Left ventricle myocardium inferior (tissue), 1 donor: ENCODE results near the gene RAB39A. TPM values are rescaled to one million over a fixed set of nuclear protein-coding genes. Genes with fewer than 3 reads are reported as not detected.
"Not testable (repeated sequence)": the region's sequence is repeated elsewhere in the genome, so short reads cannot be mapped to it uniquely, and the experiment has no call there.

Experiments
- DNase-seq: peaks from one replicate; pipeline ENCODE4 v3.0.0-alpha.2; 2020
- H3K27ac ChIP-seq: fragments of 200-600 bp; replicated peaks from 2 replicates; pipeline ENCODE4 v1.8.0; 2021
- H3K27me3 ChIP-seq: fragments of 200-600 bp; 2 replicates; pipeline ENCODE4 v1.8.0; 2021; ENCODE audit warnings: low read depth
- H3K36me3 ChIP-seq: fragments of 200-600 bp; 2 replicates; pipeline ENCODE4 v1.8.0; 2021
- H3K4me1 ChIP-seq: fragments of 200-600 bp; 2 replicates; pipeline ENCODE4 v1.8.0; 2021
- H3K4me3 ChIP-seq: fragments of 200-600 bp; 2 replicates; pipeline ENCODE4 v1.8.0; 2021; ENCODE audit warnings: mild to moderate bottlenecking, moderate library complexity
- H3K9me3 ChIP-seq: fragments of 200-600 bp; replicated peaks from 2 replicates; pipeline ENCODE4 v1.8.0; 2021
- intact Hi-C: fragments of 100-400 bp; cut with micrococcal nuclease; formaldehyde crosslinking; loops from one replicate; pipeline ENCODE4 v1.11.0; 2022
- long read RNA-seq: library from polyadenylated mRNA; unstranded; transcript quantifications from one replicate; pipeline ENCODE4 v2.0.0, GENCODE V29; 2021
- total RNA-seq: library from RNA; stranded (reverse); fragmentation: NEBNext Ultra II Directional; extraction: Animal tissue kit (Norgen Biotek cat#: 25700); gene quantifications from one replicate; pipeline ENCODE4 v1.2.1, GENCODE V29; 2021
- TF ChIP-seq, protein P1 (sequence below): fragments of 200-600 bp; IDR thresholded peaks from 2 replicates; pipeline ENCODE4 v1.8.0; 2021; ENCODE audit warnings: antibody characterized with exemption, mild to moderate bottlenecking, borderline replicate concordance
- donor health status: DM: no; HTN: yes; CAD: no; lungs with severe emphysema.

The RAB39A gene, protein sequence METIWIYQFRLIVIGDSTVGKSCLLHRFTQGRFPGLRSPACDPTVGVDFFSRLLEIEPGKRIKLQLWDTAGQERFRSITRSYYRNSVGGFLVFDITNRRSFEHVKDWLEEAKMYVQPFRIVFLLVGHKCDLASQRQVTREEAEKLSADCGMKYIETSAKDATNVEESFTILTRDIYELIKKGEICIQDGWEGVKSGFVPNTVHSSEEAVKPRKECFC
- total RNA-seq: 0.52 TPM
- long read RNA-seq: 0 reads

DNA sequence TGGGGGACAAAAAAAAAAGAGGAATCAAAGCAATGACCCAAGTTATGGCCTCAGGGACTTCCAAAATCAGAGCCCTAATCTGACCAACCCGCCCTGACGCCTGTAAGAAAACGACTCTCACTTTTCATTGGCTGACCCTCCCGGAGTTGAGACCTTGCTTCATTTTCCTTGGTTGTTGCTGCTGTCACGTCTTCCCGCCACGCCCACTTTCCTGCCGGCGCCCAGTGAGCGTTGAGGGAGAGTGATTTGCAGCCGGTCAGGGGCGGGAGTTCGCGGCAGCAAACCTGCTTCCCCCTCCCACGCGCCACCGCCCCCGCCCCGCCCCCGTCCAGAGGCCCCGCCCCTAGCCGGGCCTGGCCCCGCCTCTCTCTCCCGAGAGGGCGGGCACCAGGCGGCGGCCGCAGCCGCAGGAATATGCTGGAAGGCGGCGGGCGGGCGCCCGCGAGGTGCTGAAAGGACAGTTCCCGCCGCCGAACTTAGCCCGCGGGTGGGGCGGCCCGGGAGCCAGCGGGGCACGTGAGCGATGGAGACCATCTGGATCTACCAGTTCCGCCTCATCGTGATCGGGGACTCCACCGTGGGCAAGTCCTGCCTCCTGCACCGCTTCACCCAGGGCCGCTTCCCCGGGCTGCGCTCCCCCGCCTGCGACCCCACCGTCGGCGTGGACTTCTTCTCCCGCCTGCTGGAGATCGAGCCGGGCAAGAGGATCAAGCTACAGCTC is at the start of gene RAB39A:
TSS of gene RAB39A (plus strand) at position 403 of the 721 bp plus-strand sequence. CDS start at position 524, 121 bp downstream.
- TF ChIP-seq, protein P1, sequence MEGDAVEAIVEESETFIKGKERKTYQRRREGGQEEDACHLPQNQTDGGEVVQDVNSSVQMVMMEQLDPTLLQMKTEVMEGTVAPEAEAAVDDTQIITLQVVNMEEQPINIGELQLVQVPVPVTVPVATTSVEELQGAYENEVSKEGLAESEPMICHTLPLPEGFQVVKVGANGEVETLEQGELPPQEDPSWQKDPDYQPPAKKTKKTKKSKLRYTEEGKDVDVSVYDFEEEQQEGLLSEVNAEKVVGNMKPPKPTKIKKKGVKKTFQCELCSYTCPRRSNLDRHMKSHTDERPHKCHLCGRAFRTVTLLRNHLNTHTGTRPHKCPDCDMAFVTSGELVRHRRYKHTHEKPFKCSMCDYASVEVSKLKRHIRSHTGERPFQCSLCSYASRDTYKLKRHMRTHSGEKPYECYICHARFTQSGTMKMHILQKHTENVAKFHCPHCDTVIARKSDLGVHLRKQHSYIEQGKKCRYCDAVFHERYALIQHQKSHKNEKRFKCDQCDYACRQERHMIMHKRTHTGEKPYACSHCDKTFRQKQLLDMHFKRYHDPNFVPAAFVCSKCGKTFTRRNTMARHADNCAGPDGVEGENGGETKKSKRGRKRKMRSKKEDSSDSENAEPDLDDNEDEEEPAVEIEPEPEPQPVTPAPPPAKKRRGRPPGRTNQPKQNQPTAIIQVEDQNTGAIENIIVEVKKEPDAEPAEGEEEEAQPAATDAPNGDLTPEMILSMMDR: no peak
- Histone ChIP-seq H3K4me3 (peak within 1 kb of the TSS; percentile 58), H3K9me3 (no peaks in the 10 kb centered on the region), H3K27me3 (peaks cover 79% of the 10 kb centered on the region), H3K27ac (peak within 1 kb of the TSS; percentile 48), H3K36me3 (no peaks in the 10 kb centered on the region), H3K4me1 (peaks cover 12% of the 10 kb centered on the region)
- DNase-seq: peak; percentile 82
- intact Hi-C loops: no loop called here

DNA sequence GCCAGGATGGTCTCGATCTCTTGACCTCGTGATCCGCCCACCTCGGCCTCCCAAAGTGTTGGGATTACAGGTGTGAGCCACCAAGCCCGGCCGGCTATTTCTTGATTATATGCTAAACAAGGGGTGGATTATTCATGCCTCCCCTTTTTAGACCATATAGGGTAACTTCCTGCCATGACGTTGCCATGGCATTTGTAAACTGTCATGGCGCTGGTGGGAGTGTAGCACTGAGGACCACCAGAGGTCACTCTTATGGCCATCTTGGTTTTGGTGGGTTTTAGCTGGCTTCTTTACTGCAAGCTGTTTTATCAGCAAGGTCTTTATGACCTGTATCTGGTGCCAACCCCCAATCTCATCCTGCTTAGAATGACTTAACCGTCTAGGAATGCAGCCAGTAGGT is 46.8 kb upstream of the RAB39A start:
- H3K27ac ChIP-seq, H3K4me3 ChIP-seq, DNase-seq, H3K4me1 ChIP-seq, intact Hi-C loops, H3K27me3 ChIP-seq, H3K36me3 ChIP-seq: not testable (repeated sequence)
- H3K9me3 ChIP-seq: peaks cover 10% of the 10 kb centered on the region

- no peaks in the 10 kb centered on the region for H3K4me1 ChIP-seq
- H3K27ac ChIP-seq: no peak overlapping the region
- TF ChIP-seq, protein P1: no peak
- no peak for DNase-seq
- peaks cover 10% of the 10 kb centered on the region for H3K9me3 ChIP-seq
- no peaks in the 10 kb centered on the region for H3K36me3 ChIP-seq
- peaks cover 7% of the 10 kb centered on the region for H3K27me3 ChIP-seq
- H3K4me3 ChIP-seq: no peak overlapping the region
- intact Hi-C loops: no loop called here
These were observed 46.0 kb upstream of the RAB39A start for GRCh38 chr11:107882095-107882820.

- TF ChIP-seq, protein P1: peak; percentile 46
- no peak overlapping the region for H3K27ac ChIP-seq
- H3K4me1 ChIP-seq: no peaks in the 10 kb centered on the region
- DNase-seq: no peak
- peaks cover 4% of the 10 kb centered on the region for H3K27me3 ChIP-seq
- H3K4me3 ChIP-seq: no peak overlapping the region
- H3K36me3 ChIP-seq: no peaks in the 10 kb centered on the region
- H3K9me3 ChIP-seq: no peaks in the 10 kb centered on the region
- intact Hi-C loops: no loop called here
These were observed 30.0 kb upstream of the RAB39A start for GRCh38 chr11:107898270-107898669.

DNA sequence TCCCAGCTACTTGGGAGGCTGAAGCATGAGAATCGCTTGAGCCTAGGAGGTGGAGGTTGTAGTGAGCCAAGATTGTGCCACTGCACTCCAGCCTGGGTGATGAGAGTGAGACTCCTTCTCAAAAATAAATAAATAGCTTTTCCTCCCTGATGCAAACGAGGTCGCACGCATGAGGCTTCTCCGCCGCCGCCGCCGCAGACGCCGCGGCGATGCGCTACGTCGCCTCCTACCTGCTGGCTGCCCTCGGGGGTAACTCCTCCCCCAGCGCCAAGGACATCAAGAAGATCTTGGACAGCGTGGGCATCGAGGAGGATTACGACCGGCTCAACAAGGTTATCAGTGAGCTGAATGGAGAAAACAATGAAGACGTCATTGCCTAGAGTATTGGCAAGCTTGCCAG is 20.0 kb upstream of the RAB39A start:
- DNase-seq: no peak
- TF ChIP-seq, protein P1: no peak
- H3K36me3 ChIP-seq: no peaks in the 10 kb centered on the region
- H3K4me3 ChIP-seq: no peak overlapping the region
- H3K27me3 ChIP-seq: peaks cover 25% of the 10 kb centered on the region
- intact Hi-C loops: no loop called here
- H3K4me1 ChIP-seq: no peaks in the 10 kb centered on the region
- H3K9me3 ChIP-seq: no peaks in the 10 kb centered on the region
- H3K27ac ChIP-seq: no peak overlapping the region

GRCh38 chr11:107912415-107912814 is 15.8 kb upstream of the RAB39A start:
- H3K9me3 ChIP-seq, intact Hi-C loops, H3K4me3 ChIP-seq, H3K27ac ChIP-seq, H3K36me3 ChIP-seq, DNase-seq, H3K4me1 ChIP-seq: not testable (repeated sequence)
- peaks cover 25% of the 10 kb centered on the region for H3K27me3 ChIP-seq
